Activated naive CD8-positive, alpha-beta T cell treated with anti-CD3 and anti-CD28 coated beads, Interleukin-2, amount 10 ng/mL, durations not matched to agents 7 days and 5 days (primary cell): ENCODE measurements around the gene HDAC4. TPM values are rescaled to one million over a fixed set of nuclear protein-coding genes. Genes with fewer than 3 reads are reported as not detected.
A peak's percentile ranks its signal among the peaks of the same experiment; 100 is the strongest.

Source experiments
- ATAC-seq: fragments of 150-1000 bp; cut with Tn5 transposase; one replicate; pipeline ENCODE4 v1.10.0; 2021; ENCODE audit warnings: low read depth, moderate library complexity
- POLR2A ChIA-PET: fragments of 350-600 bp; sonication (Branson Sonifier 250); formaldehyde crosslinking; loops from one replicate; lab custom pipeline; 2021; ENCODE audit warnings: antibody characterized with exemption; lab: Charles Lee
- DNase-seq: peaks from one replicate; pipeline ENCODE4 v3.0.0; 2021
- H3K27ac Mint-ChIP-seq: one replicate; pipeline ENCODE4 v1.8.0; 2022; ENCODE audit warnings: mild to moderate bottlenecking, mixed read lengths
- H3K27me3 Mint-ChIP-seq: one replicate; pipeline ENCODE4 v1.8.0; 2022; ENCODE audit warnings: mild to moderate bottlenecking, moderate library complexity, mixed read lengths
- H3K36me3 Mint-ChIP-seq: one replicate; pipeline ENCODE4 v1.8.0; 2021; ENCODE audit warnings: mild to moderate bottlenecking, mixed read lengths
- H3K4me1 Mint-ChIP-seq: one replicate; pipeline ENCODE4 v1.8.0; 2021; ENCODE audit warnings: mixed read lengths
- H3K4me3 Mint-ChIP-seq: one replicate; pipeline ENCODE4 v1.8.0; 2022; ENCODE audit warnings: mild to moderate bottlenecking, moderate library complexity, mixed read lengths
- H3K9me3 Mint-ChIP-seq: one replicate; pipeline ENCODE4 v1.8.0; 2021; ENCODE audit warnings: mixed read lengths
- total RNA-seq, 2 experiments: library from RNA; stranded (reverse); gene quantifications; one replicate each; pipeline ENCODE4 v1.2.3, GENCODE V29; 2021

Gene HDAC4
- total RNA-seq, 2 experiments from 2014 or later: 54.0 to 57.4 TPM

- Mint-ChIP-seq H3K27me3 (no peaks in the 10 kb centered on the region), H3K9me3 (no peaks in the 10 kb centered on the region), H3K36me3 (peaks cover 17% of the 10 kb centered on the region), H3K4me3 (peak overlapping the region; percentile 77), H3K27ac (peak overlapping the region; percentile 92), H3K4me1 (peaks cover 41% of the 10 kb centered on the region)
- POLR2A ChIA-PET: interaction anchor here (0.9 to 2.5 kb wide), 9 partner anchors 11 to 126 kb away, joined by 3 to 17 read pairs (median 5); partner anchors contain the start of gene HDAC4
- peak; percentile 67 for DNase-seq
- ATAC-seq: peak; percentile 93
These were observed 125.7 kb downstream of the HDAC4 start for GRCh38 chr2:239275044-239275685.

GRCh38 chr2:239274391-239275043 is 126.3 kb downstream of the HDAC4 start:
- H3K36me3 Mint-ChIP-seq: peaks cover 17% of the 10 kb centered on the region
- H3K4me3 Mint-ChIP-seq: peak overlapping the region; percentile 77
- H3K27ac Mint-ChIP-seq: peak overlapping the region; percentile 92
- DNase-seq: peak; percentile 38
- H3K27me3 Mint-ChIP-seq: no peaks in the 10 kb centered on the region
- POLR2A ChIA-PET: interaction anchor here (1.2 to 2.5 kb wide), 8 partner anchors 12 to 127 kb away, joined by 3 to 17 read pairs (median 6); partner anchors contain the start of gene HDAC4
- peak; percentile 15 for ATAC-seq
- H3K9me3 Mint-ChIP-seq: no peaks in the 10 kb centered on the region
- H3K4me1 Mint-ChIP-seq: peaks cover 44% of the 10 kb centered on the region

GRCh38 chr2:239273280-239274234 is 127.3 kb downstream of the HDAC4 start:
- POLR2A ChIA-PET: interaction anchor here (0.6 to 2.5 kb wide), 7 partner anchors 9 to 128 kb away, joined by 3 to 17 read pairs (median 3); partner anchors contain the start of gene HDAC4
- H3K9me3 Mint-ChIP-seq: no peaks in the 10 kb centered on the region
- H3K27me3 Mint-ChIP-seq: no peaks in the 10 kb centered on the region
- no peak for ATAC-seq
- peaks cover 49% of the 10 kb centered on the region for H3K4me1 Mint-ChIP-seq
- DNase-seq: peak; percentile 31
- H3K36me3 Mint-ChIP-seq: peaks cover 21% of the 10 kb centered on the region
- peak overlapping the region; percentile 55 for H3K27ac Mint-ChIP-seq
- H3K4me3 Mint-ChIP-seq: peak overlapping the region; percentile 29

- H3K4me3 Mint-ChIP-seq: no peak overlapping the region
- peaks cover 58% of the 10 kb centered on the region for H3K4me1 Mint-ChIP-seq
- H3K27me3 Mint-ChIP-seq: no peaks in the 10 kb centered on the region
- peaks cover 17% of the 10 kb centered on the region for H3K36me3 Mint-ChIP-seq
- POLR2A ChIA-PET: interaction anchor here (0.7 to 0.9 kb wide), 2 partner anchors 50 to 129 kb away, joined by 3 read pairs; no protein-coding TSS in a partner anchor
- DNase-seq (no peak), ATAC-seq (no peak)
- no peaks in the 10 kb centered on the region for H3K9me3 Mint-ChIP-seq
- H3K27ac Mint-ChIP-seq: peak overlapping the region; percentile 55
These were observed 128.2 kb downstream of the HDAC4 start for GRCh38 chr2:239272626-239273025.

GRCh38 chr2:239271882-239272281 is 128.9 kb downstream of the HDAC4 start:
- DNase-seq (no peak), ATAC-seq (no peak)
- no peak overlapping the region for H3K4me3 Mint-ChIP-seq
- H3K27me3 Mint-ChIP-seq: no peaks in the 10 kb centered on the region
- H3K36me3 Mint-ChIP-seq: peaks cover 17% of the 10 kb centered on the region
- peaks cover 64% of the 10 kb centered on the region for H3K4me1 Mint-ChIP-seq
- POLR2A ChIA-PET: interaction anchor here (0.6 to 1.1 kb wide), 2 partner anchors 25 to 50 kb away, joined by 3 read pairs; no protein-coding TSS in a partner anchor
- H3K27ac Mint-ChIP-seq: no peak overlapping the region
- no peaks in the 10 kb centered on the region for H3K9me3 Mint-ChIP-seq

- H3K4me3 Mint-ChIP-seq: no peak overlapping the region
- POLR2A ChIA-PET: interaction anchor here (0.6 to 1.1 kb wide), 2 partner anchors 25 to 50 kb away, joined by 3 read pairs; no protein-coding TSS in a partner anchor
These were observed 129.3 kb downstream of the HDAC4 start for GRCh38 chr2:239271471-239271870.

GRCh38 chr2:239269916-239270315 is 130.9 kb downstream of the HDAC4 start:
- no peaks in the 10 kb centered on the region for H3K27me3 Mint-ChIP-seq
- ATAC-seq: no peak
- H3K27ac Mint-ChIP-seq: peak overlapping the region; percentile 2
- no peaks in the 10 kb centered on the region for H3K9me3 Mint-ChIP-seq
- POLR2A ChIA-PET: interaction anchor here (1.0 to 2.0 kb wide), 2 partner anchors 52 to 131 kb away, joined by 3 to 7 read pairs; partner anchors contain the start of gene HDAC4
- peaks cover 17% of the 10 kb centered on the region for H3K36me3 Mint-ChIP-seq
- H3K4me1 Mint-ChIP-seq: peaks cover 73% of the 10 kb centered on the region
- no peak overlapping the region for H3K4me3 Mint-ChIP-seq
- no peak for DNase-seq

More at GRCh38 chr2:239271471-239271870, 129.3 kb downstream of the HDAC4 start:
- peaks cover 66% of the 10 kb centered on the region for H3K4me1 Mint-ChIP-seq
- no peaks in the 10 kb centered on the region for H3K9me3 Mint-ChIP-seq
- DNase-seq: no peak
- ATAC-seq: no peak
- H3K27ac Mint-ChIP-seq: no peak overlapping the region
- peaks cover 17% of the 10 kb centered on the region for H3K36me3 Mint-ChIP-seq
- H3K27me3 Mint-ChIP-seq: no peaks in the 10 kb centered on the region

GRCh38 chr2:239269173-239269885 is 131.5 kb downstream of the HDAC4 start:
- no peaks in the 10 kb centered on the region for H3K9me3 Mint-ChIP-seq
- no peaks in the 10 kb centered on the region for H3K27me3 Mint-ChIP-seq
- ATAC-seq: no peak
- no peak for DNase-seq
- POLR2A ChIA-PET: interaction anchor here (1.3 to 2.0 kb wide), 2 partner anchors 50 to 52 kb away, joined by 3 to 7 read pairs; no protein-coding TSS in a partner anchor
- no peak overlapping the region for H3K4me3 Mint-ChIP-seq
- peak overlapping the region; percentile 47 for H3K27ac Mint-ChIP-seq
- H3K4me1 Mint-ChIP-seq: peaks cover 73% of the 10 kb centered on the region
- peaks cover 17% of the 10 kb centered on the region for H3K36me3 Mint-ChIP-seq

GRCh38 chr2:239268549-239268948 is 132.3 kb downstream of the HDAC4 start:
- H3K36me3 Mint-ChIP-seq: peaks cover 17% of the 10 kb centered on the region
- no peaks in the 10 kb centered on the region for H3K9me3 Mint-ChIP-seq
- no peak for ATAC-seq
- H3K27me3 Mint-ChIP-seq: no peaks in the 10 kb centered on the region
- H3K27ac Mint-ChIP-seq: peak overlapping the region; percentile 28
- peak overlapping the region; percentile 90 for H3K4me3 Mint-ChIP-seq
- POLR2A ChIA-PET: interaction anchor here (1.3 to 2.5 kb wide), 3 partner anchors 16 to 53 kb away, joined by 3 to 18 read pairs (median 7); no protein-coding TSS in a partner anchor
- DNase-seq: no peak
- H3K4me1 Mint-ChIP-seq: peaks cover 70% of the 10 kb centered on the region

- peaks cover 69% of the 10 kb centered on the region for H3K4me1 Mint-ChIP-seq
- no peaks in the 10 kb centered on the region for H3K9me3 Mint-ChIP-seq
- no peaks in the 10 kb centered on the region for H3K27me3 Mint-ChIP-seq
- H3K4me3 Mint-ChIP-seq: peak overlapping the region; percentile 90
- H3K27ac Mint-ChIP-seq: peak overlapping the region; percentile 97
- POLR2A ChIA-PET: interaction anchor here (0.7 to 3.1 kb wide), 13 partner anchors 9 to 133 kb away, joined by 3 to 25 read pairs (median 9); partner anchors contain the start of gene HDAC4
- ATAC-seq (no peak), DNase-seq (no peak)
- H3K36me3 Mint-ChIP-seq: peaks cover 17% of the 10 kb centered on the region
These were observed 132.7 kb downstream of the HDAC4 start for GRCh38 chr2:239268082-239268481.

- no peaks in the 10 kb centered on the region for H3K27me3 Mint-ChIP-seq
- DNase-seq: peak; percentile 85
These were observed 133.4 kb downstream of the HDAC4 start for GRCh38 chr2:239267288-239267951.

More at GRCh38 chr2:239267288-239267951, 133.4 kb downstream of the HDAC4 start:
- POLR2A ChIA-PET: interaction anchor here (0.7 to 3.1 kb wide), 18 partner anchors 9 to 134 kb away, joined by 3 to 25 read pairs (median 4); partner anchors contain the start of gene HDAC4
- Mint-ChIP-seq H3K27ac (peak overlapping the region; percentile 97), H3K4me1 (peaks cover 62% of the 10 kb centered on the region), H3K4me3 (peak overlapping the region; percentile 90), H3K36me3 (peaks cover 13% of the 10 kb centered on the region), H3K9me3 (no peaks in the 10 kb centered on the region)
- ATAC-seq: peak; percentile 77
